ENCODE data around the gene EXOSC3. TPM values are rescaled to one million over a fixed set of nuclear protein-coding genes. Genes with fewer than 3 reads are reported as not detected.
"Not testable (repeated sequence)": the region's sequence is repeated elsewhere in the genome, so short reads cannot be mapped to it uniquely, and the experiment has no call there.

EXOSC3 gene
- total RNA-seq, 1 experiment from 2014 or later: 36.0 TPM

DNA sequence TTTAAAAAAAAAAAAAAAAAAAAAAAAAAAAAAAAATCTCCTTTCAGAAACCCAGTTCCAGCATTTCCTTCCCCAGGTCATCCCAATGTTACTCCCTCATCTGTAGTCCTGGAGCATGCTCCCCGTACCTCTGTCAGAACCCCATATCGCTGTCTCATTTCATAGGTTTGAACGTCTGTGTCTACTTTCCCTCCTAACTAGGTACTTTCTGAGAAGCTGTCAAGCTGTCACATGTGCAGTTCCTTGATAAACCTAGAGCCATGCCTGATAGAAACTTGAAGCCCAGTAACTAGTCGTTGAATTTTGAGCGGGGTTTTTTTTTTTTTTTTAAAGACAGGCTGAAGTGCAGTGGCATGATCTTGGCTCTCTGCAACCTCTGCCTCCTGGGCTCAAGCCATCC, 15.6 kb downstream of the EXOSC3 start:
- Histone ChIP-seq H3K27ac (ENCODE audit: low read length) (no peak overlapping the region), H3K4me2 (ENCODE audit: low read depth, low read length, poor library complexity, severe bottlenecking) (no peak overlapping the region), H3K9me3 (ENCODE audit: low read length) (no peaks in the 10 kb centered on the region), H3K27me3 (ENCODE audit: low read length) (no peaks in the 10 kb centered on the region), H3K4me3 (ENCODE audit: low read length) (no peak overlapping the region), H3K79me2 (ENCODE audit: low read length) (no peaks in the 10 kb centered on the region), H3K36me3 (ENCODE audit: insufficient read depth, low read length) (peaks cover 3% of the 10 kb centered on the region; the same call in 1 of the 2 replicates), H2AFZ (ENCODE audit: low read length) (no peak overlapping the region), H3K9me2 (replicated peaks; ENCODE audit: insufficient read depth, low read length) (no peaks in the 10 kb centered on the region), H3K4me1 (ENCODE audit: low read length) (peaks cover 17% of the 10 kb centered on the region), H3K9ac (ENCODE audit: low read length) (no peak overlapping the region), H4K20me1 (ENCODE audit: insufficient read depth, low read depth, low read length) (no peaks in the 10 kb centered on the region)
- DNase-seq: no peak

DNA sequence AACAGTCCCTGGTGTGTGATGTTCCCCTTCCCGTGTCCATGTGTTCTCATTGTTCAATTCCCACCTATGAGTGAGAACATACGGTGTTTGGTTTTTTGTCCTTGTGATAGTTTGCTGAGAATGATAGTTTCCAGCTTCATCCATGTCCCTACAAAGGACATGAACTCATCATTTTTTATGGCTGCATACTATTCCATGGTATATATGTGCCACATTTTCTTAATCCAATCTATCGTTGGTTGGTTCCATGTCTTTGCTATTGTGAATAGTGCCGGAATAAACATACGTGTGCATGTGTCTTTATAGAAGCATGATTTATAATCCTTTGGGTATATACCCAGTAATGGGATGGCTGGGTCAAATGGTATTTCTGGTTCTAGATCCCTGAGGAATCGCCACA, 19.6 kb downstream of the EXOSC3 start:
- not testable (repeated sequence) for H3K79me2 ChIP-seq (ENCODE audit: low read length); H3K27ac ChIP-seq (ENCODE audit: low read length); H3K36me3 ChIP-seq (ENCODE audit: insufficient read depth, low read length); H2AFZ ChIP-seq (ENCODE audit: low read length); H3K9ac ChIP-seq (ENCODE audit: low read length); H3K4me2 ChIP-seq (ENCODE audit: low read depth, low read length, poor library complexity, severe bottlenecking); H3K9me2 ChIP-seq (replicated peaks; ENCODE audit: insufficient read depth, low read length); H4K20me1 ChIP-seq (ENCODE audit: insufficient read depth, low read depth, low read length); H3K4me3 ChIP-seq (ENCODE audit: low read length); H3K27me3 ChIP-seq (ENCODE audit: low read length); H3K9me3 ChIP-seq (ENCODE audit: low read length); DNase-seq
- peaks cover 24% of the 10 kb centered on the region for H3K4me1 ChIP-seq (ENCODE audit: low read length)

DNA sequence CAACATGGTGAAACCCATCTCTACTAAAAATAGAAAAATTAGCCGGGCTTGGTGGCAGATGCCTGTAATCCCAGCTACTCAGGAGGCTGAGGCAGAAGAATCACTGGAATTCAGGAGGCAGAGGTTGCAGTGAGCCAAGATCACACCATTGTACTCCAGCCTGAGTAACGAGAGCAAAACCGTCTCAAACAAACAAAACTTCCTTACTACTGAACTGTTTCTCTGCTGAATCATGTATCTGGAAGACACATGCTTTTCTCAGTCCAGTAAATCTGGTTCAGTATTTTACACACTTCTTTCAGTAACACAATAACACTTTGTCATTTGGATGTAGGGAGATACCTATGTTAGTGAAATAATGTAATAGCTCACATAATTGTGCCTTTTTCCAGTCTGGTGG, 23.4 kb downstream of the EXOSC3 start:
- H4K20me1 ChIP-seq (ENCODE audit: insufficient read depth, low read depth, low read length): no peaks in the 10 kb centered on the region
- no peaks in the 10 kb centered on the region for H3K9me2 ChIP-seq (replicated peaks; ENCODE audit: insufficient read depth, low read length)
- DNase-seq: no peak
- H3K36me3 ChIP-seq (ENCODE audit: insufficient read depth, low read length): no peaks in the 10 kb centered on the region
- H3K9ac ChIP-seq (ENCODE audit: low read length): no peak overlapping the region
- H3K79me2 ChIP-seq (ENCODE audit: low read length): peaks cover 6% of the 10 kb centered on the region
- H2AFZ ChIP-seq (ENCODE audit: low read length): no peak overlapping the region
- no peaks in the 10 kb centered on the region for H3K9me3 ChIP-seq (ENCODE audit: low read length)
- peaks cover 7% of the 10 kb centered on the region for H3K4me1 ChIP-seq (ENCODE audit: low read length)
- no peak overlapping the region for H3K27ac ChIP-seq (ENCODE audit: low read length)
- H3K4me3 ChIP-seq (ENCODE audit: low read length): no peak overlapping the region
- H3K4me2 ChIP-seq (ENCODE audit: low read depth, low read length, poor library complexity, severe bottlenecking): no peak overlapping the region
- H3K27me3 ChIP-seq (ENCODE audit: low read length): no peaks in the 10 kb centered on the region

GRCh38 chr9:37760416-37761161, 24.3 kb downstream of the EXOSC3 start:
- Histone ChIP-seq H3K27ac (ENCODE audit: low read length) (no peak overlapping the region), H3K9ac (ENCODE audit: low read length) (no peak overlapping the region), H3K4me2 (ENCODE audit: low read depth, low read length, poor library complexity, severe bottlenecking) (no peak overlapping the region), H3K79me2 (ENCODE audit: low read length) (peaks cover 11% of the 10 kb centered on the region), H3K4me1 (ENCODE audit: low read length) (peaks cover 7% of the 10 kb centered on the region), H3K36me3 (ENCODE audit: insufficient read depth, low read length) (no peaks in the 10 kb centered on the region), H4K20me1 (ENCODE audit: insufficient read depth, low read depth, low read length) (no peaks in the 10 kb centered on the region), H3K9me2 (replicated peaks; ENCODE audit: insufficient read depth, low read length) (no peaks in the 10 kb centered on the region), H3K4me3 (ENCODE audit: low read length) (no peak overlapping the region), H3K27me3 (ENCODE audit: low read length) (no peaks in the 10 kb centered on the region), H3K9me3 (ENCODE audit: low read length) (no peaks in the 10 kb centered on the region), H2AFZ (ENCODE audit: low read length) (no peak overlapping the region)
- no peak for DNase-seq

GRCh38 chr9:37758747-37759146, 26.1 kb downstream of the EXOSC3 start:
- H3K9me3 ChIP-seq (ENCODE audit: low read length): no peaks in the 10 kb centered on the region
- H3K36me3 ChIP-seq (ENCODE audit: insufficient read depth, low read length): no peaks in the 10 kb centered on the region
- H4K20me1 ChIP-seq (ENCODE audit: insufficient read depth, low read depth, low read length): no peaks in the 10 kb centered on the region
- H3K9ac ChIP-seq (ENCODE audit: low read length): no peak overlapping the region
- H2AFZ ChIP-seq (ENCODE audit: low read length): no peak overlapping the region
- DNase-seq: no peak
- no peak overlapping the region for H3K4me2 ChIP-seq (ENCODE audit: low read depth, low read length, poor library complexity, severe bottlenecking)
- no peak overlapping the region for H3K27ac ChIP-seq (ENCODE audit: low read length)
- no peaks in the 10 kb centered on the region for H3K9me2 ChIP-seq (replicated peaks; ENCODE audit: insufficient read depth, low read length)
- peaks cover 29% of the 10 kb centered on the region for H3K79me2 ChIP-seq (ENCODE audit: low read length)
- H3K27me3 ChIP-seq (ENCODE audit: low read length): no peaks in the 10 kb centered on the region
- no peak overlapping the region for H3K4me3 ChIP-seq (ENCODE audit: low read length)
- peaks cover 21% of the 10 kb centered on the region for H3K4me1 ChIP-seq (ENCODE audit: low read length)

DNA sequence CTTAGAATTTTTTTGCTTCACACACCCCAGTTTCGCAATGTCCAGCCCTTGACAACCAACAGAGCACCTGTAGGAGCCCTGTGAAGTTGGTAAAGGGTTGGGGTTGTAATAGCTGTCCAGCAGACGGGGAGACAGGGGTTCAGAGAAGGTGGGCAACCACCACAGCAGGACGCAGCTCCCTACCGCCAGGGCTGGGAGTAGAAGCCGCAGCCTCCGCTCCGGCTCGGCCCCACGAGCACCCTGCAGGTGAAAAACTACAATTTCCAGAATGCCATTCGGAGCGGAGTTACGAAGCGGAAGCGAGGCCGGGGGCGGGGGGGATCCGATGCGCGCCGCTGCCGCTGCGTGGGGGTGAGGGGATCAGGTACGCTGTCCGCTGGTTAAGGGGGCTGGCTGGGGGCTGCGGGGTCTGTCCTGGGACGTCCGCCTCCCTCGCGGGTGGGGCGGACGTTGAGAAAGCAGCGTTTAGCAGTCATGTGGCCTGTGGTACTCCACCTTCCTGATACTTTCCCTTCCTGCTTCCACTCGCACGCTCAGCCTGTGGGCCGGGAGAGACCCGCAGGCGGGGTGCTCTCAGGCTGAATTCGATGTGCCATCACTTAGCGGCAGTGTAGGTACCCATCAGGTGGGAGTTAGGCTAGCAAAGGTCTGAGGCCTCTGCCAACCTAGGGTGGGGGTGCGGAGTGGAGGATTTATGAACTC, 31.2 kb downstream of the EXOSC3 start, which contains the start of gene TRMT10B:
TSS of gene TRMT10B (plus strand) at position 317 of the 702 bp plus-strand sequence. CDS start 8,127 bp downstream, outside the sequence.
- H3K36me3 ChIP-seq (ENCODE audit: insufficient read depth, low read length): no peaks in the 10 kb centered on the region
- peak within 1 kb of the TSS; percentile 32; the same call in 1 of the 2 replicates for H3K27ac ChIP-seq (ENCODE audit: low read length)
- H3K9me2 ChIP-seq (replicated peaks; ENCODE audit: insufficient read depth, low read length): no peaks in the 10 kb centered on the region
- H3K79me2 ChIP-seq (ENCODE audit: low read length): peaks cover 29% of the 10 kb centered on the region
- peak within 1 kb of the TSS; percentile 82 for H3K9ac ChIP-seq (ENCODE audit: low read length)
- no peaks in the 10 kb centered on the region for H3K27me3 ChIP-seq (ENCODE audit: low read length)
- H2AFZ ChIP-seq (ENCODE audit: low read length): peak within 1 kb of the TSS; percentile 97
- H3K9me3 ChIP-seq (ENCODE audit: low read length): no peaks in the 10 kb centered on the region
- peaks cover 19% of the 10 kb centered on the region for H3K4me1 ChIP-seq (ENCODE audit: low read length)
- H3K4me2 ChIP-seq (ENCODE audit: low read depth, low read length, poor library complexity, severe bottlenecking): peak within 1 kb of the TSS; percentile 81
- DNase-seq: peak; percentile 92
- no peaks in the 10 kb centered on the region for H4K20me1 ChIP-seq (ENCODE audit: insufficient read depth, low read depth, low read length)
- H3K4me3 ChIP-seq (ENCODE audit: low read length): peak within 1 kb of the TSS; percentile 77

- Histone ChIP-seq H3K27me3 (ENCODE audit: low read length) (no peaks in the 10 kb centered on the region), H3K4me1 (ENCODE audit: low read length) (peaks cover 21% of the 10 kb centered on the region), H3K79me2 (ENCODE audit: low read length) (peaks cover 29% of the 10 kb centered on the region), H3K9ac (ENCODE audit: low read length) (peak overlapping the region; percentile 82), H2AFZ (ENCODE audit: low read length) (peak overlapping the region; percentile 97), H3K36me3 (ENCODE audit: insufficient read depth, low read length) (no peaks in the 10 kb centered on the region), H3K27ac (ENCODE audit: low read length) (no peak overlapping the region), H3K9me2 (replicated peaks; ENCODE audit: insufficient read depth, low read length) (no peaks in the 10 kb centered on the region), H3K4me2 (ENCODE audit: low read depth, low read length, poor library complexity, severe bottlenecking) (peak overlapping the region; percentile 81), H4K20me1 (ENCODE audit: insufficient read depth, low read depth, low read length) (no peaks in the 10 kb centered on the region), H3K4me3 (ENCODE audit: low read length) (peak overlapping the region; percentile 77), H3K9me3 (ENCODE audit: low read length) (no peaks in the 10 kb centered on the region)
- peak; percentile 50 for DNase-seq
Observed at GRCh38 chr9:37752642-37753488, 32.0 kb downstream of the EXOSC3 start.

GRCh38 chr9:37752112-37752511, 32.8 kb downstream of the EXOSC3 start:
- not testable (repeated sequence) for DNase-seq; H3K9ac ChIP-seq (ENCODE audit: low read length); H3K36me3 ChIP-seq (ENCODE audit: insufficient read depth, low read length); H3K4me2 ChIP-seq (ENCODE audit: low read depth, low read length, poor library complexity, severe bottlenecking); H4K20me1 ChIP-seq (ENCODE audit: insufficient read depth, low read depth, low read length); H3K9me2 ChIP-seq (replicated peaks; ENCODE audit: insufficient read depth, low read length); H2AFZ ChIP-seq (ENCODE audit: low read length); H3K4me3 ChIP-seq (ENCODE audit: low read length); H3K9me3 ChIP-seq (ENCODE audit: low read length); H3K27me3 ChIP-seq (ENCODE audit: low read length); H3K27ac ChIP-seq (ENCODE audit: low read length)
- H3K4me1 ChIP-seq (ENCODE audit: low read length): peaks cover 28% of the 10 kb centered on the region
- H3K79me2 ChIP-seq (ENCODE audit: low read length): peaks cover 27% of the 10 kb centered on the region

All from Karpas-422 (cell line).